Measurements from ENCODE around the gene RAD51C.

DNA sequence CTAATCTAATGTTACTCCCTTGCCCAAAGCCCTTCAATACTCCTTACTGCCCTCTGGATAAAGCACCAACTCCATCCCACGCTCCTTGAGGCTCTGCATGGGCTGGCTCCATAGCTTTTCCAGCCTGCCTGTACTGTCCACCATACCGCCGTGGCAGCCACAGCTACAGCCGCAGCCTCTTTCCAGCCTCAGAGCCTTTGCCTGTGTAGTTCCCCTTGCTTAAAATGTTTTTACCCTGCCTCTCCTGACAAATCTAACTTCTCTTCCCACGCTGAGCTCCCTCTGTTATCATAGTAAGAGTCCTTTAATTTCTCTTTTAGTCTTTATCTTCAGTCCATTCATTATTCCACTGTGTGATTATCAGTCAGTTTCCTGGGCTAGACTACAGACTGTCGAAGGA, 22.5 kb upstream of the RAD51C start:
- no peak for TF ChIP-seq JUND (IDR thresholded peaks at IDR 0.05)
- no peak for TF ChIP-seq FOXJ3 (CRISPR knock-in tag; IDR thresholded peaks at IDR 0.05)
- TF ChIP-seq TAF1 (IDR thresholded peaks at IDR 0.05; ENCODE audit: borderline replicate concordance, low read depth, low read length) = no peak
- TF ChIP-seq MXI1 (IDR thresholded peaks at IDR 0.05; ENCODE audit: low read depth, low read length) = no peak
- no peak for TF ChIP-seq POLR2AphosphoS5 (IDR thresholded peaks at IDR 0.05; ENCODE audit: low read depth, low read length)
- TF ChIP-seq, protein P1, sequence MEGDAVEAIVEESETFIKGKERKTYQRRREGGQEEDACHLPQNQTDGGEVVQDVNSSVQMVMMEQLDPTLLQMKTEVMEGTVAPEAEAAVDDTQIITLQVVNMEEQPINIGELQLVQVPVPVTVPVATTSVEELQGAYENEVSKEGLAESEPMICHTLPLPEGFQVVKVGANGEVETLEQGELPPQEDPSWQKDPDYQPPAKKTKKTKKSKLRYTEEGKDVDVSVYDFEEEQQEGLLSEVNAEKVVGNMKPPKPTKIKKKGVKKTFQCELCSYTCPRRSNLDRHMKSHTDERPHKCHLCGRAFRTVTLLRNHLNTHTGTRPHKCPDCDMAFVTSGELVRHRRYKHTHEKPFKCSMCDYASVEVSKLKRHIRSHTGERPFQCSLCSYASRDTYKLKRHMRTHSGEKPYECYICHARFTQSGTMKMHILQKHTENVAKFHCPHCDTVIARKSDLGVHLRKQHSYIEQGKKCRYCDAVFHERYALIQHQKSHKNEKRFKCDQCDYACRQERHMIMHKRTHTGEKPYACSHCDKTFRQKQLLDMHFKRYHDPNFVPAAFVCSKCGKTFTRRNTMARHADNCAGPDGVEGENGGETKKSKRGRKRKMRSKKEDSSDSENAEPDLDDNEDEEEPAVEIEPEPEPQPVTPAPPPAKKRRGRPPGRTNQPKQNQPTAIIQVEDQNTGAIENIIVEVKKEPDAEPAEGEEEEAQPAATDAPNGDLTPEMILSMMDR (IDR thresholded peaks at IDR 0.05) = no peak
- TF ChIP-seq, protein P2, sequence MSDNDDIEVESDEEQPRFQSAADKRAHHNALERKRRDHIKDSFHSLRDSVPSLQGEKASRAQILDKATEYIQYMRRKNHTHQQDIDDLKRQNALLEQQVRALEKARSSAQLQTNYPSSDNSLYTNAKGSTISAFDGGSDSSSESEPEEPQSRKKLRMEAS (IDR thresholded peaks at IDR 0.05; ENCODE audit: low read depth) = no peak
- TF ChIP-seq ZBTB33 (IDR thresholded peaks at IDR 0.05; ENCODE audit: borderline replicate concordance, low read depth) = no peak
- TF ChIP-seq RAD21 (IDR thresholded peaks at IDR 0.05; ENCODE audit: low read length) = no peak
- TF ChIP-seq FOXM1 (IDR thresholded peaks at IDR 0.05; ENCODE audit: low read depth) = no peak
- TF ChIP-seq RCOR1 (IDR thresholded peaks at IDR 0.05; ENCODE audit: low read length) = no peak
- TF ChIP-seq YY1 (IDR thresholded peaks at IDR 0.05; ENCODE audit: low read depth) = no peak
- TF ChIP-seq GATA2 (CRISPR knock-in tag; IDR thresholded peaks at IDR 0.05) = no peak
- TF ChIP-seq EP300 (IDR thresholded peaks at IDR 0.05; ENCODE audit: borderline replicate concordance in 1 of 2, low read depth in 1 of 2, low read length in 1 of 2) = no peak
